Activated CD4-positive, alpha-beta T cell treated with anti-CD3 and anti-CD28 coated beads, Interleukin-2, amount 10 ng/mL, durations not matched to agents 24 days and 14 days (primary cell): ENCODE results near the gene HSPA1L. TPM values are rescaled to one million over a fixed set of nuclear protein-coding genes. Genes with fewer than 3 reads are reported as not detected.
A peak's percentile ranks its signal among the peaks of the same experiment; 100 is the strongest.
"Not testable (repeated sequence)": the region's sequence is repeated elsewhere in the genome, so short reads cannot be mapped to it uniquely, and the experiment has no call there.

ENCODE experiments used
- DNase-seq: peaks from one replicate; pipeline ENCODE4 v3.0.0; 2022
- H3K27ac Mint-ChIP-seq: one replicate; pipeline ENCODE4 v1.8.0; 2022; ENCODE audit warnings: mild to moderate bottlenecking, mixed read lengths
- H3K27me3 Mint-ChIP-seq: one replicate; pipeline ENCODE4 v1.8.0; 2022; ENCODE audit warnings: mixed read lengths
- H3K36me3 Mint-ChIP-seq: one replicate; pipeline ENCODE4 v1.8.0; 2022; ENCODE audit warnings: low read depth, mild to moderate bottlenecking, mixed read lengths
- H3K4me1 Mint-ChIP-seq: one replicate; pipeline ENCODE4 v1.8.0; 2021; ENCODE audit warnings: mixed read lengths
- H3K4me3 Mint-ChIP-seq: one replicate; pipeline ENCODE4 v1.8.0; 2022; ENCODE audit warnings: mild to moderate bottlenecking, moderate library complexity, mixed read lengths
- H3K9me3 Mint-ChIP-seq: one replicate; pipeline ENCODE4 v1.8.0; 2021; ENCODE audit warnings: mixed read lengths
- intact Hi-C: fragments of 100-400 bp; cut with micrococcal nuclease; formaldehyde crosslinking; loops from one replicate; pipeline ENCODE4 v1.15.1; 2023
- total RNA-seq: library from RNA; stranded (reverse); gene quantifications from 2 replicates; pipeline ENCODE4 v1.2.3, GENCODE V29; 2022

HSPA1L gene
- total RNA-seq, 1 donor from 2014 or later, result 1.8 TPM

DNA sequence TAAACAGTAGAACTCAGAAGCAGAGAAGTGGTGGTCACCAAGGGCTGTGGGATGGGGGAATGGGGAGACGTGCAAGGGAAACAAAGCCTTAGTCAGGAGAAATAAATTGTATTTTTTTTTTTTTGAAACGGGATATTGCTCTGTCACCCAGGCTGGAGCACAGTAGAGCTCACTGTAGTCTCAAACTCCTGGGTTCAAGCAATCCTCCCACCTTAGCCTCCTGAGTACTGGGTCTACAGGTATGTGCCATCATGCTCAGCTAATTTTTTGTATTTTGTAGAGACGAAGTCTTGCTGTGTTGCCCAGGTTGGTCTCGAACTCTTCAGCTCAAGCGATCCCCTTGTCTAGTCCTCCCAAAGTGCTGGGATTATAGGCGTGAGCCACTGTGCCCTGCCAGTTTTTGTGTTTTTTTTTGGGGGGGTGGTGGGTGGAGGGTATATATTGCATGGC is 15.8 kb upstream of the HSPA1L start:
- peak overlapping the region; percentile 82 for H3K27ac Mint-ChIP-seq
- H3K36me3 Mint-ChIP-seq, result peaks cover 26% of the 10 kb centered on the region
- peaks cover 24% of the 10 kb centered on the region for H3K4me1 Mint-ChIP-seq
- intact Hi-C loops, result loop anchor here (1.0 kb wide), 2 partner anchors 151 to 166 kb away; no protein-coding TSS in a partner anchor
- no peaks in the 10 kb centered on the region for H3K9me3 Mint-ChIP-seq
- H3K4me3 Mint-ChIP-seq, result peak overlapping the region; percentile 91
- DNase-seq, result no peak
- no peaks in the 10 kb centered on the region for H3K27me3 Mint-ChIP-seq

DNA sequence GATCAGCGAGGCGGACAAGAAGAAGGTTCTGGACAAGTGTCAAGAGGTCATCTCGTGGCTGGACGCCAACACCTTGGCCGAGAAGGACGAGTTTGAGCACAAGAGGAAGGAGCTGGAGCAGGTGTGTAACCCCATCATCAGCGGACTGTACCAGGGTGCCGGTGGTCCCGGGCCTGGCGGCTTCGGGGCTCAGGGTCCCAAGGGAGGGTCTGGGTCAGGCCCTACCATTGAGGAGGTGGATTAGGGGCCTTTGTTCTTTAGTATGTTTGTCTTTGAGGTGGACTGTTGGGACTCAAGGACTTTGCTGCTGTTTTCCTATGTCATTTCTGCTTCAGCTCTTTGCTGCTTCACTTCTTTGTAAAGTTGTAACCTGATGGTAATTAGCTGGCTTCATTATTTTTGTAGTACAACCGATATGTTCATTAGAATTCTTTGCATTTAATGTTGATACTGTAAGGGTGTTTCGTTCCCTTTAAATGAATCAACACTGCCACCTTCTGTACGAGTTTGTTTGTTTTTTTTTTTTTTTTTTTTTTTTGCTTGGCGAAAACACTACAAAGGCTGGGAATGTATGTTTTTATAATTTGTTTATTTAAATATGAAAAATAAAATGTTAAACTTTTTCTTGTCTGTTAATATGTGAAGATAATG is 14.7 kb upstream of the HSPA1L start:
- Mint-ChIP-seq H3K36me3 (peaks cover 18% of the 10 kb centered on the region), H3K4me3 (peak overlapping the region; percentile 91), H3K27me3 (no peaks in the 10 kb centered on the region), H3K4me1 (peaks cover 30% of the 10 kb centered on the region), H3K27ac (peak overlapping the region; percentile 82), H3K9me3 (no peaks in the 10 kb centered on the region)
- intact Hi-C loops, result loop anchor here (1.0 to 10.0 kb wide), 4 partner anchors 149 to 335 kb away; partner anchors contain the start of genes LTA, MICB and TNF
- peak; percentile 72 for DNase-seq

DNA sequence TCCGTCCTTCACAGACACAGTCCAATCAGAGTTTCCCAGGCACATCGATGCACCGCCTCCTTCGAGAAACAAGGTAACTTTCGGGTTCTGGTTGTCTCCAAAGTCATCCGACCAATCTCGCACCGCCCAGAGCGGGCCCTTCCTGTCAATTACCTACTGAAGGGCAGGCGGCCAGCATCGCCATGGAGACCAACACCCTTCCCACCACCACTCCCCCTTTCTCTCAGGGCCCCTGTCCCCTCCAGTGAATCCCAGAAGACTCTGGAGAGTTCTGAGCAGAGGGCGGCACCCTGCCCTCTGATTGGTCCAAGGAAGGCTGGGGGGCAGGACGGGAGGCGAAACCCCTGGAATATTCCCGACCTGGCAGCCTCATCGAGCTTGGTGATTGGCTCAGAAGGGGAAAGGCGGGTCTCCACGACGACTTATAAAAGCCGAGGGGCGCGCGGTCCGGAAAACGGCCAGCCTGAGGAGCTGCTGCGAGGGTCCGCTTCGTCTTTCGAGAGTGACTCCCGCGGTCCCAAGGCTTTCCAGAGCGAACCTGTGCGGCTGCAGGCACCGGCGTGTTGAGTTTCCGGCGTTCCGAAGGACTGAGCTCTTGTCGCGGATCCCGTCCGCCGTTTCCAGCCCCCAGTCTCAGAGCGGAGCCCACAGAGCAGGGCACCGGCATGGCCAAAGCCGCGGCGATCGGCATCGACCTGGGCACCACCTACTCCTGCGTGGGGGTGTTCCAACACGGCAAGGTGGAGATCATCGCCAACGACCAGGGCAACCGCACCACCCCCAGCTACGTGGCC is 12.4 kb upstream of the HSPA1L start, which contains the start of gene HSPA1B:
HSPA1B (plus strand) TSS at position 453 of the 794 bp plus-strand sequence; CDS start at position 666, 213 bp downstream.
- peaks cover 15% of the 10 kb centered on the region for H3K36me3 Mint-ChIP-seq
- intact Hi-C loops, result loop anchor here (2.0 to 10.0 kb wide), 4 partner anchors 21 to 333 kb away; partner anchors contain the start of genes LSM2, LTA, MICB and TNF
- peaks cover 37% of the 10 kb centered on the region for H3K4me1 Mint-ChIP-seq
- H3K27ac Mint-ChIP-seq, result peak within 1 kb of the TSS; percentile 93
- no peaks in the 10 kb centered on the region for H3K27me3 Mint-ChIP-seq
- H3K9me3 Mint-ChIP-seq, result no peaks in the 10 kb centered on the region
- peak; percentile 98 for DNase-seq
- peak within 1 kb of the TSS; percentile 87 for H3K4me3 Mint-ChIP-seq

DNA sequence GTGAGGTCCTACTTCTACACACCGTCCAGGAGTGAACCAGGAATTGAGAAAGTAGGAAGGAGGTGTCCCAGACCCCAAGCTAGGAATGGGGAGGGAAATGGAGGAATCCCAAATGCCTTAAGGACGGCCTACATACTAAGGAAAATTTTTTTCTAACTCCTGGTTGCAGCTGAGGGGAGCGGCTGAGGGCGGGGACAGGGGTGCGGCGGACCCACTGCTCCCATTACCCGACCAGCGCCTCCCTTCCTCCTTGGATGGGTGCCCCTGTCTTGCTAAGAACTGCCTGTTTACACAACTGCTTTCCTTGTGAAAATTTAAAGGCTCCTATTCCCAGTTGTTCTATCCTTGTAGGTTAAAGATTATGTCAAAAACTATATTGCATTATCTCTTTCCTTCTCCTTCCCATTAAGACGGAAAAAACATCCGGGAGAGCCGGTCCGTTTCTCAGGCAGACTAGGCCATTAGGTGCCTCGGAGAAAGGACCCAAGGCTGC is 11.8 kb upstream of the HSPA1L start:
- Mint-ChIP-seq H3K4me1 (peaks cover 40% of the 10 kb centered on the region), H3K27ac (peak overlapping the region; percentile 93), H3K36me3 (peaks cover 15% of the 10 kb centered on the region), H3K4me3 (peak overlapping the region; percentile 87), H3K9me3 (no peaks in the 10 kb centered on the region), H3K27me3 (no peaks in the 10 kb centered on the region)
- intact Hi-C loops, result loop anchor here (2.0 to 10.0 kb wide), 4 partner anchors 20 to 332 kb away; partner anchors contain the start of genes LSM2, LTA, MICB and TNF
- no peak for DNase-seq

DNA sequence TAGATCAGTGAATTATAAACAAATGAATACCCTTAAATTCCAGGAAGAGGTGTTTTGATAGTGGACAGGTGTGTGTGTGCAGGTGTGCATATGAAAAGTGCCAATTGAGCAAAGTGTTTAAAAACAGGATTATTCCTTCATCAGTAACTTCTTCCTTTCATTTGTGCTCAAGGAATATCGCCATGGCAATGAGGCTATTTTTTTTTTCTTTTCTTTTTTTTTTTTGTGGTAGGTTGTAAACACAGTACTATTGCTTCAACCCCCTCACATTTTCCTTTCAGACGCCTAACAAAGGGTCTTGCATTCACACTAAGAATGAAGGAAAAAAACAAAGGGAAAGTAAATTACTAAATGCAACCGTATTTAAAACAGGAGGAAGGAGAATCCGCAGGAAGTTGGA is 10.5 kb upstream of the HSPA1L start:
- no peak for DNase-seq
- Mint-ChIP-seq H3K36me3 (peaks cover 10% of the 10 kb centered on the region), H3K9me3 (no peaks in the 10 kb centered on the region), H3K27me3 (no peaks in the 10 kb centered on the region), H3K4me1 (peaks cover 36% of the 10 kb centered on the region), H3K4me3 (peak overlapping the region; percentile 87), H3K27ac (peak overlapping the region; percentile 93)
- intact Hi-C loops, result loop anchor here (10.0 kb wide), 2 partner anchors 251 to 331 kb away; partner anchors contain the start of genes LTA, MICB and TNF

DNA sequence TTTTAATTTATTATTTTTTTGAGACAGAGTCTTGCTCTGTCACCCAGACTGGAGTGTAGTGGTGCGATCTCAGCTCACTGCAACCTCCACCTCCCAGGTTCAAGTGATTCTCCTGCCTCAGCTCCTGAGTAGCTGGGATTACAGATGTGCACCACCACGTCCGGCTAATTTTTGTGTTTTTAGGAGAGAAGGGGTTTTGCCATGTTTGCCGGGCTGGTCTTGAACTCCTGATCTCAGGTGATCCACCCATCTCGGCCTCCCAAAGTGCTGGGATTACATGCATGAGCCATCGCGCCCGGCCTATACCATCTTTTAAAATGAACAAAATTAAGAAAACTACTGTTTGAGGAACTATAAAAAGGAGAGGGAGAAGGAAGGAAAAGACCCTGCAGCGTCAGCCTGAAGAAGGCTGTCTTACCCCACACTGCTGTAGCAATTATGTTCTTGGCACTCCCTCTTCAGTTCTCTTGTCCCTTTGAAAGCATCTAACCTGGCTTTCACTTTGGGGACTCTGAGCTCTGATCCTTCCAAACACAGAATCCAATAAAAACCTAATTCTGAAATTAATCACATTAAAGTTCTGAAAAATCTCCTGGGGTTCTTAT is 8.6 kb upstream of the HSPA1L start:
- not testable (repeated sequence) for H3K27me3 Mint-ChIP-seq, H3K9me3 Mint-ChIP-seq, H3K36me3 Mint-ChIP-seq, DNase-seq
- peak overlapping the region; percentile 58 for H3K27ac Mint-ChIP-seq
- peaks cover 43% of the 10 kb centered on the region for H3K4me1 Mint-ChIP-seq
- peak overlapping the region; percentile 21 for H3K4me3 Mint-ChIP-seq
- intact Hi-C loops, result loop anchor here (10.0 kb wide), 2 partner anchors 249 to 329 kb away; partner anchors contain the start of genes LTA, MICB and TNF

DNA sequence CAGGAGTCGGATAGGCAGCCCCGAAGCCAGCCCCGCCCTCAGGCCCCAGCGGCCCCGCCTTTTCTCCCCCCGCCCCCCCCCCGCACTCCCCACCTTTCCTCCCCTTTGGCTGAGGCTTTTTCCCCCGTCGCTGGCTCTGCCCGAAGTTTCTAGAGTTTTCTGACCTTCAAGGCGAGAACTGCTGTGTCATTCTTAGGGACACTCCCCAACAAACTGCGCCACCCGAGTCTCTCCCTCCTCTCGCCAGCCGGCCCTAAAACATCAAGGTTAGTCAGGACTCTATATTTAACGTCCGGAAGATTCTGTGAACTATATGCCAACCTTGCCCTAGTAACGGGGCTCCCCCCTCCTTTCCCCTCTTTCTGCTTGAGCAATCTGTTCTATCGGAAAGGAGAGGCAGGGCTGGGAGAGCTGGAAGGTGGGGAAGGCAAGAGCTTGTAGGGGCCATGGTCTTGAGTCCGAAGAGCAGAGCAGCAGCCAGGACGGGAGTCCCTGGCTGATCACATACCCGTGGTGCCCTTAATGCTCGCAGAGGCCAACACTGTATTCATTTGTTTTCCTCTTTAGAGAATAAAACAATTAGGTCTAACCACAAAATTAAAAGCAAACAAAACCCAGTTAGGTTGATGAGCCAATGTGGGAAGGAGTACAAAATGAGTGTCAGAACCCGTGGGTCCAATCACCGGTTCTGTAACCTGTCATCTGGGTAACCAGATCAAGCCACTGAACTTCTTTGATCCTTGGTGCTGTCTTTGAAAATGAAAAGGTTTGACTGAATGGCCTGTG is 7.1 kb upstream of the HSPA1L start:
- Mint-ChIP-seq H3K9me3 (no peaks in the 10 kb centered on the region), H3K27me3 (no peaks in the 10 kb centered on the region), H3K4me3 (peak overlapping the region; percentile 90), H3K4me1 (peaks cover 54% of the 10 kb centered on the region), H3K36me3 (peaks cover 14% of the 10 kb centered on the region), H3K27ac (peak overlapping the region; percentile 95)
- intact Hi-C loops, result loop anchor here (10.0 kb wide), 2 partner anchors 247 to 327 kb away; partner anchors contain the start of genes LTA, MICB and TNF
- peak; percentile 88 for DNase-seq

DNA sequence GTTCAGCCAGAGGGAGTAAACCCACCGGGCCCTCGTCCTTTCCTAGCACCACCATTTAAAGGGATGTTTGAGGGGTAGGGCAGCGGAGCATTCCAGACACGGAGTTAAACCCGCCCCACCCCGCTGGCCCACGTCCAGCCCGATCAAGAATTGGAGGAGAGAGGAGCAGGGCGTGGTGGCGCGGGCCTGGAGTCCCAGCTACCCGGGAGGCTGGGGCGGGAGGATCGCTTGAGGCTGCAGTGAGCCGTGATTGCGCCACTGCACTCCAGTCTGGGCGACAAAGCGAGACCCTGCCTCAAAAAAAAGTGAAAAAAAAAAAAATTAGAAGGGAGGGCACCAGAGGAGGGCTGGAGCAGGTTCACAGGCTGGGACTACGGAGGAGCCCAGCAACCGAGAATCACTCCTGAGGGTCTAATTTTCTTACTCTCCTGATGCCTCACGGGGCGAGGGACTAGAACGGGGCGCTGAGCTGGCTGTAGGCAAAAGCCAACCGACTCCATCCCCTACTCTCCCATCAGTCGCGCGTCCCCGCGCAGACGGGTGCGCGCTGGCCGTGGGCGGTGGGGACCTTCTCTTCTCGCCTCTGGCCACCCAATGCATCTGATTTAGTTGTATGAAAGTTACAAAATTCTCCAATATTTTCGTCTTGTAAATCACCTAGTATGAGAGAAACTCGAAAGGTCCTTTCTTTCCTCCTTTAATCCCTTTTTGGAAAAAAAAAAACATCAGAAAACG is 6.4 kb upstream of the HSPA1L start:
- Mint-ChIP-seq H3K36me3 (peaks cover 14% of the 10 kb centered on the region), H3K9me3 (no peaks in the 10 kb centered on the region), H3K4me1 (peaks cover 49% of the 10 kb centered on the region), H3K27ac (peak overlapping the region; percentile 95), H3K27me3 (no peaks in the 10 kb centered on the region), H3K4me3 (peak overlapping the region; percentile 90)
- intact Hi-C loops, result loop anchor here (10.0 kb wide), 2 partner anchors 247 to 327 kb away; partner anchors contain the start of genes LTA, MICB and TNF
- DNase-seq, result peak; percentile 88

DNA sequence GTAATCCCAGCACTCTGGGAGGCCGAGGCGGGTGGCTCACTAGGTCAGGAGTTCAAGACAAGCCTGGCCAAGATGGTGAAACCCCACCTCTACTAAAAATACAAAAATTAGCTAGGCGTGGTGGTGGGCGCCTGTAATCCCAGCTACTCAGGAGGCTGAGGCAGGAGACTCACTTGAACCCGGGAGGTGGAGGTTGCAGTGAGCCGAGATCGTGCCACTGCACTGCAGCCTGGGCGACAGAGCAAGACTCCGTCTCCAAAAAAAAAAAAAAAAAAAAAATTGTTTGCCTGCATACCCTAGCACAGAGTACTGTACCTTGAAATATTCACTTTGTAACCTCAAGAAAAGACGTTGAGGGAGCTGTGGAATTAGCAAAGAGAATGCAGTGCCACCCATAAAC is 5.3 kb upstream of the HSPA1L start:
- not testable (repeated sequence) for H3K27ac Mint-ChIP-seq, DNase-seq, H3K27me3 Mint-ChIP-seq, H3K9me3 Mint-ChIP-seq
- intact Hi-C loops, result loop anchor here (10.0 kb wide), 2 partner anchors 246 to 326 kb away; partner anchors contain the start of genes LTA, MICB and TNF
- peaks cover 14% of the 10 kb centered on the region for H3K36me3 Mint-ChIP-seq
- peaks cover 47% of the 10 kb centered on the region for H3K4me1 Mint-ChIP-seq
- peak overlapping the region; percentile 90 for H3K4me3 Mint-ChIP-seq

- H3K27ac Mint-ChIP-seq, result peak overlapping the region; percentile 31
- peaks cover 45% of the 10 kb centered on the region for H3K4me1 Mint-ChIP-seq
- no peaks in the 10 kb centered on the region for H3K9me3 Mint-ChIP-seq
- H3K4me3 Mint-ChIP-seq, result peak overlapping the region; percentile 54
- H3K27me3 Mint-ChIP-seq, result no peaks in the 10 kb centered on the region
- peaks cover 14% of the 10 kb centered on the region for H3K36me3 Mint-ChIP-seq
- intact Hi-C loops, result loop anchor here (10.0 kb wide), 2 partner anchors 245 to 325 kb away; partner anchors contain the start of genes LTA, MICB and TNF
- DNase-seq, result no peak
Observed at GRCh38 chr6:31819871-31820299, 4.8 kb upstream of the HSPA1L start.

GRCh38 chr6:31817929-31818511 is 2.9 kb upstream of the HSPA1L start:
- H3K4me3 Mint-ChIP-seq, result peak overlapping the region; percentile 99
- H3K27ac Mint-ChIP-seq, result peak overlapping the region; percentile 96
- DNase-seq, result peak; percentile 75
- H3K9me3 Mint-ChIP-seq, intact Hi-C loops, H3K27me3 Mint-ChIP-seq: not testable (repeated sequence)
- H3K36me3 Mint-ChIP-seq, result peaks cover 14% of the 10 kb centered on the region
- H3K4me1 Mint-ChIP-seq, result peaks cover 53% of the 10 kb centered on the region
